Measurements from ENCODE around the gene SELENOM.

- no peak for TF ChIP-seq POLR2A (IDR thresholded peaks at IDR 0.05; ENCODE audit: low read length)
- TF ChIP-seq GATA1 (IDR thresholded peaks at IDR 0.05; ENCODE audit: low read depth, low read length): no peak
Measured at GRCh38 chr22:31090217-31091085, 16.9 kb downstream of the SELENOM start.

All from erythroblast (primary cell).